Measurements from ENCODE around the gene CCR9.

Gene CCR9

GRCh38 chr3:45878124-45878523, 8.2 kb upstream of the CCR9 start:
- no peak for TF ChIP-seq CTCF (IDR thresholded peaks at IDR 0.05)

GRCh38 chr3:45880725-45881077, 5.6 kb upstream of the CCR9 start:
- no peak for TF ChIP-seq CTCF (IDR thresholded peaks at IDR 0.05)

GRCh38 chr3:45881078-45882022, 5.0 kb upstream of the CCR9 start:
- no peak for TF ChIP-seq CTCF (IDR thresholded peaks at IDR 0.05)

GRCh38 chr3:45884368-45885201, 1.8 kb upstream of the CCR9 start:
- no peak for TF ChIP-seq CTCF (IDR thresholded peaks at IDR 0.05)

GRCh38 chr3:45887285-45887684, 942 bp downstream of the CCR9 start:
- no peak for TF ChIP-seq CTCF (IDR thresholded peaks at IDR 0.05)

- no peak for TF ChIP-seq CTCF (IDR thresholded peaks at IDR 0.05)
Measured at GRCh38 chr3:45887759-45888511, 1.6 kb downstream of the CCR9 start.

- no peak for TF ChIP-seq CTCF (IDR thresholded peaks at IDR 0.05)
Measured at GRCh38 chr3:45889337-45889736, 3.0 kb downstream of the CCR9 start.

Measured in LNCAP (cell line).